BLaER1 treated with 17β-estradiol and CSF1 and Interleukin-3, amounts not matched to agents 10 nM and 100 nM (cell line): ENCODE data around the gene RPS5.

Source experiments
- H3K27ac ChIP-seq, 11 experiments: shearing (Covaris generic); formaldehyde crosslinking; 2 replicates each; pipeline ENCODE4 v1.8.1; 2022
- H3K27me3 ChIP-seq, 11 experiments: shearing (Covaris generic); formaldehyde crosslinking; 2 replicates each; pipeline ENCODE4 v1.8.1; 2022
- H3K36me3 ChIP-seq, 11 experiments: shearing (Covaris generic); formaldehyde crosslinking; 2 replicates each; pipeline ENCODE4 v1.8.1; 2022
- H3K4me1 ChIP-seq, 10 experiments: shearing (Covaris generic); formaldehyde crosslinking; 2 replicates each; pipeline ENCODE4 v1.8.1; 2022
- H3K4me2 ChIP-seq, 11 experiments: shearing (Covaris generic); formaldehyde crosslinking; 2 replicates each; pipeline ENCODE4 v1.8.1; 2022
- H3K4me3 ChIP-seq, 10 experiments: shearing (Covaris generic); formaldehyde crosslinking; 2 replicates each; pipeline ENCODE4 v1.8.1; 2022
- H3K9ac ChIP-seq, 11 experiments: shearing (Covaris generic); formaldehyde crosslinking; 2 replicates each; pipeline ENCODE4 v1.8.1; 2022
- H3K9me3 ChIP-seq, 11 experiments: shearing (Covaris generic); formaldehyde crosslinking; replicated peaks in 1 of 11; 2 replicates each; pipeline ENCODE4 v1.8.1; 2022
- H4K20me1 ChIP-seq, 11 experiments: shearing (Covaris generic); formaldehyde crosslinking; 2 replicates each; pipeline ENCODE4 v1.8.1; 2022
- Cebpa-rat ChIP-seq, 11 experiments: shearing (Covaris generic); IDR thresholded peaks; 2 replicates each; pipeline ENCODE4 v1.8.1; 2022

Gene RPS5

DNA sequence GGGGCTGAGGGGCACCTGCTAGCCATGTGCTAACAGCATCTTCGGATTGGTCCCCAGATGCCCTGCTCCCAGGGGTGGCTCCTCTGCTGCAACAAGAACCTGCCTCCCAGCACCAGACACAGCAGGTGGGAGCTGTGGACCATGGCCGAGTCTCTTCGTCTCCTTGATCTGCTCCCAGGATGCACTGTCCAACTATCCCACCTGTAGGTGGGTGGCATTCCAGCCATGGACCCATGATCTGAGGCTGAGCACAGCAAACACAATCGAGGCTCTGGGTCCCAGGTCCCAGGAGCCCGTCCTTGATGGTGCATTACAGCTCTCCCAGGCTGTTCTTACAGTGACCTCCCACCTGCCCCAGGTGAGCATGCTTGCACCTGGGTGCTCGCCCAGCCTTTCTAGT is 7.8 kb upstream of the RPS5 start:
- Histone ChIP-seq H3K4me2 (peak overlapping the region; percentile 78 to 100 (median 98)), H3K4me3 (peak overlapping the region in 7 of 10 experiments; percentile 68 to 82 (median 78); a peak in 6 of 20 replicates), H3K36me3 (no peaks in the 10 kb centered on the region), H3K9ac (peak overlapping the region in 7 of 11 experiments; percentile 81 to 96 (median 92); a peak in 12 of 22 replicates), H3K4me1 (peaks cover 35 to 51% (median 47%) of the 10 kb centered on the region in 10 experiments), H3K9me3 (no peaks in the 10 kb centered on the region), H3K27me3 (no peaks in the 10 kb centered on the region), H4K20me1 (no peaks in the 10 kb centered on the region), H3K27ac (no peak overlapping the region; a peak in 1 of 22 replicates)
- TF ChIP-seq Cebpa-rat (IDR thresholded peaks at IDR 0.05) = no peak

DNA sequence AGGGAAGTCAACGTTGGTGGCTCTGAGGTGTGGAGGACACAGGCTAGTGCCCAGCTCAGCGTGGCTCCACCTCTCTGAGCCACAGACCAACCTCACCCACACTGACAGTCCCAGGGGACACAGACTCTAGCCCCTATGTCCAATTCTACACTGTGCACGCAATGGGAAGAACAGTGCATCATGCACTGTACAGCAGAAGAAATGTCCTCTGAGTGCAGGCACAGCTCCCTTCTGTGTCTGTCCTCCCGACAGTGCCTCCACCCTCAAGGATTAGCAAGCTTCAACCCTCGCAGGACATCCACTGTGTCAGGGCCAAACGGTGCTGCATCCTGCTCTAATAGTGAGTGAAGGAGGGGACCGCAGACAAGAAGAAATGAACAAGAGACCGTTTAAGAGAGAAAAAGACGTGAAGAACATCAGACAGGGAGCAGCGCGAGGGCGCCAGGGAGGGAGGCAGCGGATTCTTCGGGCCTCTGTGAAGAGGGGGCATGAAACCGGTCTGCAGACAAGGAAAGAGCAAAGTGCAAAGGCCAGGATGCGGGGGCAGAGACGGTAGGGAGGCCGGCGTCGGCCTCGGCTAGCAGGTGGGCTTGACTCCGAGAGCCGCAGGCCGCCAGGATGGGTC is 6.9 kb upstream of the RPS5 start:
- H3K4me1 ChIP-seq = peaks cover 41 to 57% (median 52%) of the 10 kb centered on the region in 10 experiments
- no peaks in the 10 kb centered on the region for H4K20me1 ChIP-seq
- H3K27ac ChIP-seq = peak overlapping the region; percentile 70 to 96 (median 93)
- H3K9ac ChIP-seq = peak overlapping the region; percentile 81 to 96 (median 89)
- peak overlapping the region; percentile 65 to 82 (median 75) for H3K4me3 ChIP-seq
- TF ChIP-seq Cebpa-rat (IDR thresholded peaks at IDR 0.05) = no peak
- H3K36me3 ChIP-seq = no peaks in the 10 kb centered on the region
- peak overlapping the region; percentile 78 to 100 (median 98) for H3K4me2 ChIP-seq
- H3K27me3 ChIP-seq = no peaks in the 10 kb centered on the region
- no peaks in the 10 kb centered on the region for H3K9me3 ChIP-seq

DNA sequence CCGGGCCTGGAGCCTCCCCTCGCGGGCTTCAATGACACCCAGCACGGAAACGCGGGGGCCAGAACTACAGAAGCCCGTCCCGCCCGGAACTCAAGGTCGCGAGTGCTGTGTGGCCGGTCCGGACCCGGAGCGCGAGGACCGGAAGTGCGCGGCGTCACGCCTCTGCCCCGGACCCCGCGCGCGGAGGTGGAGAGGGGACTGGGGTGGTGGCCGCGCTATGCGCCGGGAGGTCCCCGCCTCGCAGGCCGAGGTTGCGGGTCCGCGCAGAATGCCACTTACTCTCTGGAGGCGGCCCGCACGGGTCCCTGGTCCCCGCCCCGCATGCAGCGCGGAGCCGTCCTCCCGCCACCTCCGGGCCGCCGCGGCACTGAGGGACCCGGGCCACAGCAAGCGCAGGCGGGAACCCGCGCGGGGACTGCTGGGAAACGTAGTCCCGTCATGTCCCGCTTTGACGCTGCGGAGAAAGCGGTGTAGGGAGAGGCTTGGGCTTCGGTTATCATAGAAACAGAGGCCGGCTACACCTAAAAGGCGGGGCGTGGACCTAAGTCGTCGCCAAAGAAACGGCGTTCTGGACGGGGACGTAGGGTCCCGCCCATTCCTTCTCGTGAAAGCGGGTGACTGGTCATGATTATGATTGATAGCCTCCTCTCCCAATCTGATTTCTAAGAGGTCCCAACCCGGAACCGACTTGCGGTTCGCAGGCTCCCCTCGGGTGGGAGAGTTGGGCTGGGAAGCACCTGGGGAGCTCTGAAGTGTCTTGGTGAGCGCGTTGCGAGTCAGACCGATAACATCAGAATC is 6.2 kb upstream of the RPS5 start, which contains the start of gene ZNF837:
Gene ZNF837, minus strand, starts transcription at position 369 of the 798 bp plus-strand sequence. CDS start 11,698 bp downstream, outside the sequence.
- no peaks in the 10 kb centered on the region for H3K9me3 ChIP-seq
- H3K27me3 ChIP-seq = no peaks in the 10 kb centered on the region
- TF ChIP-seq Cebpa-rat (IDR thresholded peaks at IDR 0.05) = no peak
- no peaks in the 10 kb centered on the region for H3K36me3 ChIP-seq
- peak within 1 kb of the TSS; percentile 65 to 82 (median 75) for H3K4me3 ChIP-seq
- H3K4me1 ChIP-seq = peaks cover 48 to 64% (median 59%) of the 10 kb centered on the region in 10 experiments
- H3K4me2 ChIP-seq = peak within 1 kb of the TSS; percentile 81 to 100 (median 98)
- peak within 1 kb of the TSS; percentile 81 to 96 (median 89) for H3K9ac ChIP-seq
- H3K27ac ChIP-seq = peak within 1 kb of the TSS; percentile 70 to 96 (median 93)
- H4K20me1 ChIP-seq = no peaks in the 10 kb centered on the region

DNA sequence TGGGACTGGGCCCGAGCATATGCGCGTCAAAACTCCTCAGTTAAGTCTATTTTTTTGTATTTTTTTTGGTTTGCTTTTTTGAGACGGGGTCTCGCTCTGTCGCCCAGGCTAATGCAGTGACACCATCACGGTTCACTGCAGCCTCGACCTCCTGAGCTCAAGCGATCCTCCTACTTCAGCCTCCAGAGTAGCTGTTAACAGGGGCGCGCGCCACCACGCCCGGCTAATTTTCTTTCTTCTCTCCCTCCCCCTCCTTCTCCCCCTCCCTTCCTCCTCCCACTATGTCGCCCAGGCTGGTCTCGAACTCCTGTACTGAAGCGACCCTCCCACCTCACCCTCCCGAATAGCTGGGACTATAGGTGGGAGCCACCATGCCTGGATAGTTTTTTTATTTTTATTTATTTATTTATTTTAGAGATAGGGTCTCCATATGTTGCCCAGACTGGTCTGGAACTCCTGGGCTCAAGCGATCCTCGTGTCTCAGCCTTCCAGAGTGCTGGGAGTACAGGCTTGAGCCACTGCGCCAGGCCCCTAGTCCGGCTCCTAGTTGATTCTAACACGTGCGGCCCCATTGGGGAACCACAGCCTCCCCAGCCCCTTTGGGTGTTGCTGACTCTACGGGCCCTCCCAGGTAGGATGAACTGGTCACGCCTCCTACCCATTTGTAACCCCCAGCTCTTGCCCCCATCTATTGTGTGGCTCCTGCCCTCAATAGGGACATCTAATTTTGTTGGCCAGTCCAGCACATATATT is 5.4 kb upstream of the RPS5 start:
- Histone ChIP-seq H3K4me1 (peaks cover 54 to 71% (median 66%) of the 10 kb centered on the region in 10 experiments), H3K4me2 (peak overlapping the region; percentile 81 to 99 (median 95)), H3K27me3 (no peaks in the 10 kb centered on the region), H3K27ac (peak overlapping the region; percentile 70 to 96 (median 93); a peak in 21 of 22 replicates), H3K9ac (peak overlapping the region; percentile 81 to 96 (median 89)), H3K9me3 (no peaks in the 10 kb centered on the region), H3K36me3 (no peaks in the 10 kb centered on the region), H3K4me3 (peak overlapping the region; percentile 65 to 82 (median 75)), H4K20me1 (no peaks in the 10 kb centered on the region)
- no peak for TF ChIP-seq Cebpa-rat (IDR thresholded peaks at IDR 0.05)

DNA sequence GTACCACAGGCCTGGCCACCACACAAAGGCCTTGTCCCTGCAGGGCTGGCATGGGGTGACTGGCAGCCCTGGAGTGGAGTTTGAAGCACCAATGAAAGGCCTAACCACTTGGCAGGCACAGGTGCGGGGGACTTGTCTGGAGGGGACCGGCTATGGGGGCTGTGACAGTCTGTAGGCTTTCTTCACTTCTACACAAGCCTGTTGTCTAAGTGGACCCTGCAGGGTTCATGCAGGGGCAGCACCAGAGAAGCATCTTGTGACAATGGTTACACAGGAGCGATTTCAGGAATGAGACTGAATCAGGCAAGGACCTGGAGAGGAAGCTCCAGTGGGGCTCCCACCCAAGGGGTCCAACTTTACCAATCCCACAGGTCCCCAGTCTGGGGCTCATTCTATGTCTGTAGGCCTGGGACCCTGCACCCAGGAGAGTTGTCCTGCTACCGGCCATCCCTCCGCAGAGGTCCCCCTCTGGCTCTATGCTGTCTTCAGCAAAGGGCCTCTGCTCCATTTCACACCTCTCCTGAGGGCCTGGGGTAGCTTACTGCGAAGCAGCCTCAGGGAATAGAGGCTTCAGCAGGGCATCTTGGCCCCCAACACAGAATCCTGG is 4.0 kb upstream of the RPS5 start:
- peaks cover 58 to 75% (median 70%) of the 10 kb centered on the region in 10 experiments for H3K4me1 ChIP-seq
- H3K9me3 ChIP-seq = no peaks in the 10 kb centered on the region
- peak overlapping the region in 10 of 11 experiments; percentile 26 to 96 (median 93); a peak in 16 of 22 replicates for H3K27ac ChIP-seq
- H3K4me3 ChIP-seq = peak overlapping the region in 3 of 10 experiments; percentile 21 to 80 (median 76); a peak in 5 of 20 replicates
- peak overlapping the region; percentile 81 to 99 (median 95) for H3K4me2 ChIP-seq
- no peak for TF ChIP-seq Cebpa-rat (IDR thresholded peaks at IDR 0.05)
- no peaks in the 10 kb centered on the region for H3K27me3 ChIP-seq
- peaks cover under 1 to 5% (median 4%) of the 10 kb centered on the region in 11 experiments; a peak in 19 of 22 replicates for H3K36me3 ChIP-seq
- H4K20me1 ChIP-seq = peaks cover 3 to 9% (median 7%) of the 10 kb centered on the region in 11 experiments; a peak in 19 of 22 replicates
- peak overlapping the region in 10 of 11 experiments; percentile 81 to 96 (median 90); a peak in 19 of 22 replicates for H3K9ac ChIP-seq

DNA sequence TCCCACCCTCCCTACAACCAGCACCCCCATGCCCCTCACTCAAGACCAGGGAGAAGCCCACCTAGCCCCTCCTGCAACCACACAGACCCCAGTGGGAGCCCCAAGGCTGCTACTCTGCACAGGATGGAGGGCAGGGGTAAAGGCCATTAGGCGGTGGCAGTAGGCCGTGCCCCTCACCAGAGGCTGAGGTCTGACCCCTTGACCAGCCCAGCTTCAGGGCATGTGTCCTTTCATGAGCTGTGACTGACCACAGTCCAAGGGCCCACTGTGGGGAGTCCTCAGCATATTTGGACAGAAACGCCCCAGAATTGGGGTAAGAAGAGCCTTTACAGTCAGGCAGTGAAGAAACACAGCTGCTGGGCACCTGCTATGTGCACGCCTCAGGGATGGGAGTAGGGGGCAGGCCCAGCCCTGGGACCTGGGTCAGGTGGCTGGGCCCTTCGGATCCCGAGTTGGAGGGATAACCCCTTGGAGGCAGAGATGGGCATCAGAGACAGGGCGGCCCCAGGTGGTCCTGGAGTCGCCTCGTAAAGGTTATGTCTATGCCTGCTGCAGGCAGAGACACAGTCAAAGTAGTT is 1.7 kb upstream of the RPS5 start:
- Histone ChIP-seq H3K4me1 (peaks cover 63 to 77% (median 72%) of the 10 kb centered on the region in 10 experiments), H3K36me3 (peaks cover 23 to 28% (median 27%) of the 10 kb centered on the region in 11 experiments), H4K20me1 (peaks cover 20 to 33% (median 30%) of the 10 kb centered on the region in 11 experiments; a peak in 21 of 22 replicates), H3K27ac (peak overlapping the region; percentile 93 to 99 (median 96); a peak in 21 of 22 replicates), H3K4me2 (peak overlapping the region; percentile 89 to 99 (median 97)), H3K4me3 (peak overlapping the region in 8 of 10 experiments; percentile 80 to 96 (median 89); a peak in 15 of 20 replicates), H3K27me3 (no peaks in the 10 kb centered on the region), H3K9me3 (no peaks in the 10 kb centered on the region), H3K9ac (peak overlapping the region; percentile 89 to 98 (median 95))
- TF ChIP-seq Cebpa-rat (IDR thresholded peaks at IDR 0.05) = no peak

DNA sequence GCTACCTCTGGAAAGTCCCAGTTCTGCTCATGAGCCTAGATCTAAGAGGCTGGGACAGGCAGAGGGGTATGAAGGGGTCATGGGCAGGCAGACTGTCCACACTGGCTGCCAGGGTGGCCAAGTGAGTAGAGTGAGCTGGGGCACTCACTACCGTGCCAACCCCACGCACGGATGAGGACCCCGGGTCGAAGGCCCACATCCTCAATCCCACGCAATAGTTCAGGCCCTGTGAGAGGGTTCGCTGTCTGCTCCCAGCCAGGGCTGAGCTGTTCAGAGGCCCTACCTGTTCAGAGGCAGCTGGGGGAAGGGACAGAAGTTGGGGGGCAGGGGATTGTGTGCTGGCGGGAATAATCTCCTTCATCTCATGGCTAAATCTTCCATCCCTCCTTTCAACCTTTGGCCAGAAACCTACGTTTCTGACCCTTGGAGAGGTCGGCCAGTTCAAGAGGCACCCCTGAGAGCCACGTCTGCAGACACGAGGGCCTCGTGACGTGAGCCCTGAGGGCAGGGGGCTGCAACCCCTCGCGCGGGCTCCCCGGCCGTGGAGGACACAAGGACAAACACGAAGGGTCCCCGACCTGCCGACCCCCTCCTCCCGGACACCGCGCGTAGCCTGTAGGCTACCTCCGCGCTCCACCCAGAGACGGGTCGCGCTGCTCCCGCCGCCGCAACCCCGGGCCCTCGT is 1.0 kb upstream of the RPS5 start:
- H3K36me3 ChIP-seq = peaks cover 30 to 34% (median 33%) of the 10 kb centered on the region in 11 experiments
- peaks cover 66 to 83% (median 78%) of the 10 kb centered on the region in 10 experiments for H3K4me1 ChIP-seq
- no peak for TF ChIP-seq Cebpa-rat (IDR thresholded peaks at IDR 0.05)

More for the DNA sequence above, 1.0 kb upstream of the RPS5 start:
- H3K9me3 ChIP-seq = no peaks in the 10 kb centered on the region
- H3K27ac ChIP-seq = peak overlapping the region; percentile 93 to 99 (median 96)
- peak overlapping the region; percentile 89 to 98 (median 95) for H3K9ac ChIP-seq
- no peaks in the 10 kb centered on the region for H3K27me3 ChIP-seq
- H3K4me2 ChIP-seq = peak overlapping the region; percentile 89 to 99 (median 97)
- H4K20me1 ChIP-seq = peaks cover 25 to 39% (median 36%) of the 10 kb centered on the region in 11 experiments; a peak in 21 of 22 replicates
- H3K4me3 ChIP-seq = peak overlapping the region; percentile 80 to 96 (median 90)
